WI38 (cell line): ENCODE measurements around the gene ARID1B.

Experiments used
- H3K4me3 ChIP-seq: 2 replicates; pipeline ENCODE4 v1.5.1; 2011; ENCODE audit warnings: low read depth, mild to moderate bottlenecking, control low read depth, low read length
- TF ChIP-seq, protein P1 (sequence below): IDR thresholded peaks from 2 replicates; pipeline ENCODE4 v1.5.1; 2012; ENCODE audit warnings: low read depth, mild to moderate bottlenecking, control low read depth, low read length

The ARID1B gene

DNA sequence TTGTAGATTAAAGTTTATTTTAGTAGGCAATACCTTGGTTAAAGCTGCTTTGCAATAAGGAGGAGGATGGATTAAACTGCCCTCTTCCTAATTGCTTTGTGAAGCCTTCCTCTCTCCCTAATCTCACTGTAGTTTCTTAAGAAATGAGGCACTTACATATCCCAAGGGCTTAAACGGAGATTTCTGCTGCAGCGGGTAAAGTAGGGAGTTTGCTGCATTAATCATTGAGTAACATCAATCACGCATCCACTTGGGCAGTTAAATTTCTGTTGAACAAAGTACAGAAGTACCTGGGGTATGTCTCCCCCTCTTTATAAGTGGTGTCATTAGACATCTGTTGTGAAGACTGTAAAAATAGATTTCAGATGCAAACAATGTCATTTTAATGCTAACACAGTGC is 29.5 kb upstream of the ARID1B start:
- no peak overlapping the region for H3K4me3 ChIP-seq
- TF ChIP-seq, protein P1, sequence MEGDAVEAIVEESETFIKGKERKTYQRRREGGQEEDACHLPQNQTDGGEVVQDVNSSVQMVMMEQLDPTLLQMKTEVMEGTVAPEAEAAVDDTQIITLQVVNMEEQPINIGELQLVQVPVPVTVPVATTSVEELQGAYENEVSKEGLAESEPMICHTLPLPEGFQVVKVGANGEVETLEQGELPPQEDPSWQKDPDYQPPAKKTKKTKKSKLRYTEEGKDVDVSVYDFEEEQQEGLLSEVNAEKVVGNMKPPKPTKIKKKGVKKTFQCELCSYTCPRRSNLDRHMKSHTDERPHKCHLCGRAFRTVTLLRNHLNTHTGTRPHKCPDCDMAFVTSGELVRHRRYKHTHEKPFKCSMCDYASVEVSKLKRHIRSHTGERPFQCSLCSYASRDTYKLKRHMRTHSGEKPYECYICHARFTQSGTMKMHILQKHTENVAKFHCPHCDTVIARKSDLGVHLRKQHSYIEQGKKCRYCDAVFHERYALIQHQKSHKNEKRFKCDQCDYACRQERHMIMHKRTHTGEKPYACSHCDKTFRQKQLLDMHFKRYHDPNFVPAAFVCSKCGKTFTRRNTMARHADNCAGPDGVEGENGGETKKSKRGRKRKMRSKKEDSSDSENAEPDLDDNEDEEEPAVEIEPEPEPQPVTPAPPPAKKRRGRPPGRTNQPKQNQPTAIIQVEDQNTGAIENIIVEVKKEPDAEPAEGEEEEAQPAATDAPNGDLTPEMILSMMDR, result no peak

- no peak overlapping the region for H3K4me3 ChIP-seq
- TF ChIP-seq, protein P1, result no peak
Observed at GRCh38 chr6:156748504-156748903, 28.7 kb upstream of the ARID1B start.

DNA sequence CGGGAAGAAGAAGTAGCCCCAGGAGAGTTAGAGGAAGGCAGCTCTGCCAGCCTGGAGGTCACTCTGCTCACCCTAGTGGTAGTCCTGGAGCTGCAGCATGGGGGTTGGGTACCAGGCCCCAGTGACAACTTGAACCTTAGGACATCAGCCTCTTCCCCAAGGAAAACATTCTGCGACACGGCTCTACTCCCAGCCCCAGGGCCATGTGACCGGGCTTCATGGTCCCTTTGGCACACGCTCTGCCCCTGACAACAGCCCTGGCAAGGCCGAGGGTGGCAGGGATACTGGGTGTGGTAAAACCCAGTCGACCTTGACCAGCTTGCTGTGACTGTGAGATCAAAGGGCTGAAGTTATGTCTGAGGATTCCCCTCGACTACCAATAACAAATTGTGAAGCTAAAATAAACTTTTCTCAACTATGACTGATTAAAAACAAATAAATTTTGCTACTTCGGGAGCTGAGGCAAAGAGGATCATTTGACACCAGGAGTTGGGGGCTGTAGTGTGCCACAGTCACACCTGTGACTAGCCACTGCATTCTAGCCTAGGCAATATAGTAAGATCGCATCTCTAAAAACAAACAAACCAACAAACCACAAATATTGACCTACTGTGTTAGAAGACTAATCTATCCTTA is 24.4 kb upstream of the ARID1B start:
- TF ChIP-seq, protein P1, result 0 out of 2 replicates have a peak, but pooled peaks have one; percentile 7
- H3K4me3 ChIP-seq, result no peak overlapping the region

DNA sequence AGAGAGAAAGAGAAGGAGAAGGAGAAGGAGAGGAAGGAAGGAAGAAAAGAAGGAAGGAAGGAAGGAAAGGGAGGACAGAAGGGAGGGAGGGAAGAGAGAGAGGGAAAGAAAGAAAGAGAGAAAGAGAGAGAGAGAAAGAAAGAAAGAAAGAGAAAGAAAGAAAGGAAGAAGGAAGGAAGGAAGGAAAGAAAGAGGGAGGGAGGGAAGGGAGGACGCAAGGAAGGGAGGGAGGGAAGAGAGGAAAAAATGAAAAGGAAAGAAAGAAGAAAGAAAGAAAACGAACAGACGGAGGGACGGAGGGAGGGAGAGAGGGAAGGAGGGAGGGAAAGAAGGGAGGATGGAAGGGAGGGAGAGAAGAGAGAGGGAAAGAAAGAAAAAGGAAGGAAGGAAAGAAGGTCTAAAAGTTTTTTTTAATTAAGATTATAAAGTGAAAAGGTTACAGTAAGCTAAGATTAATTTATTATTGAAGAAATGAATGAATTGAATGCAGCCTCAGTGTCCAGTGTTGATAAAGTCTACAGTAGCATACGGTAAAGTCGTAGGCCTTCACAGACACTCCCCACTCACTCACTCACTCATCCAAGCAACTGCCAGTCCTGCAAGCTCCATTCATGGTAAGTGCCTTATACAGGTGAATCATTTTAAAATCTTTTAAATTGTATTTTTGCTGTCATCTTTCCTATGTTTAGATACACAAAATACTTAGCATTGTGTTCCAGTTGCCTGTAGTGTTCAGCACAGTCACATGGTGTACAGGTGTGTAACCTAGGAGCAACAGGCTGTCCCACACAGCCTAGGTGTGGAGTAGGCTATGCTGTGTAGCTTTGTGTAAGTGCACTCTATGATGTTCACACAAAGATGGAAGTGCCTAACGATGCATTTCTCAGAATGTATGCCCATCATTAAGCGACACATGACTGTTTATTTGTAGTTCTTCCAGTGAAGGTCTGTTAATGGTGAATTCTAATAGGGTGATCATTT is 20.3 kb upstream of the ARID1B start:
- TF ChIP-seq, protein P1, result no peak
- no peak overlapping the region for H3K4me3 ChIP-seq

DNA sequence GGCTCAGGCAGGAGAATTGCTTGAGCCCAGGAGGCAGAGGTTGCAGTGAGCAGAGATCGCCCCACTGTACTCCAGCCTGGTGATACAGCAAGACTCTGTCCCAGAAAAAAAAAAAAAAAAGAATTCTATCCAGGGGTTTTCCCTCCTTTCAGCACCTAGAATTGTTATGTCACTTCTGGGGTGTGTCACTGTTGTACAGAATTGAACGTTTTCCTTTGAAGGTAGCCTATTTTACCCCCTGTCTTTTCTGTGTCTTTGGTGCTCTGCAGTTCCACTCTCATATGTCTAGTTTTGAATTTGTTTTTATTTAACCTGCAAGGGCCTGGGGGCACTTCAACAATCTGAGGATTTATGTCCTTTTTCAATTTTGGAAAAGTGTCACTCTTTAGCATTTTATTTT is 19.3 kb upstream of the ARID1B start:
- TF ChIP-seq, protein P1, result no peak
- H3K4me3 ChIP-seq, result no peak overlapping the region

GRCh38 chr6:156760377-156760776 is 16.8 kb upstream of the ARID1B start:
- TF ChIP-seq, protein P1, result no peak
- H3K4me3 ChIP-seq, result no peak overlapping the region

DNA sequence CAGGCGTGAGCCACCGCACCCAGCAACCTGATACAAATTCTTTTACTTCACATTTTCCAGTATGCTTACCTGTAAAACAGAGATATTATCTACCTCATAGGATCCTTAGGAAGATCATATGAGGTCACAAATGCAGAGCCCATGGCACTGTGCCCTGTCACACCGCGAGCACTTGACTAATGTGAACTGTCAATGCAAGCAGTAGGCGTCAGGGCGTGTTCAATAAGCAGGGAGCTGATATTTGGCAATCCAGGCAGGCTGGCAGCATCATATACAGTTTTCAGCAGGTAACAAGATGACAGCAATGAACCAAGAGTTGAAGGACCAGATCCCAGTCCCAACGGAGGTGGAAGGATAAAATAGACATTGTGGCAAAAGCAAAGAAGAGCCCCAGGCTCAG is 14.6 kb upstream of the ARID1B start:
- TF ChIP-seq, protein P1, result no peak
- no peak overlapping the region for H3K4me3 ChIP-seq
